HEK293T (cell line): ENCODE measurements around the gene DYRK2.

Experiments
- ARNT ChIP-seq: fragments of 450-650 bp; IDR thresholded peaks from 2 replicates; pipeline ENCODE4 v1.6.1; 2017; ENCODE audit warnings: mild to moderate bottlenecking
- CTBP1 ChIP-seq: fragments of 450-650 bp; IDR thresholded peaks from 2 replicates; pipeline ENCODE4 v1.6.1; 2016; ENCODE audit warnings: borderline replicate concordance
- FOXA1 ChIP-seq: fragments of 450-650 bp; IDR thresholded peaks from 2 replicates; pipeline ENCODE4 v1.6.1; 2016; ENCODE audit warnings: mild to moderate bottlenecking
- FOXK2 ChIP-seq: fragments of 450-650 bp; IDR thresholded peaks from 2 replicates; pipeline ENCODE4 v1.6.1; 2016; ENCODE audit warnings: mild to moderate bottlenecking
- FOXM1 ChIP-seq: fragments of 450-650 bp; IDR thresholded peaks from 2 replicates; pipeline ENCODE4 v1.6.1; 2017; ENCODE audit warnings: mild to moderate bottlenecking, borderline replicate concordance
- LEF1 ChIP-seq: fragments of 450-650 bp; IDR thresholded peaks from 2 replicates; pipeline ENCODE4 v1.6.1; 2017; ENCODE audit warnings: mild to moderate bottlenecking, borderline replicate concordance
- SP1 ChIP-seq: fragments of 450-650 bp; IDR thresholded peaks from 2 replicates; pipeline ENCODE4 v1.6.1; 2017
- TARDBP ChIP-seq: fragments of 450-650 bp; IDR thresholded peaks from 2 replicates; pipeline ENCODE4 v1.6.1; 2016
- ZNF384 ChIP-seq: fragments of 450-650 bp; IDR thresholded peaks from 2 replicates; pipeline ENCODE4 v1.6.1; 2016
- TF ChIP-seq, protein P1 (sequence below): fragments of 450-650 bp; IDR thresholded peaks from 2 replicates; pipeline ENCODE4 v1.6.1; 2016

DNA sequence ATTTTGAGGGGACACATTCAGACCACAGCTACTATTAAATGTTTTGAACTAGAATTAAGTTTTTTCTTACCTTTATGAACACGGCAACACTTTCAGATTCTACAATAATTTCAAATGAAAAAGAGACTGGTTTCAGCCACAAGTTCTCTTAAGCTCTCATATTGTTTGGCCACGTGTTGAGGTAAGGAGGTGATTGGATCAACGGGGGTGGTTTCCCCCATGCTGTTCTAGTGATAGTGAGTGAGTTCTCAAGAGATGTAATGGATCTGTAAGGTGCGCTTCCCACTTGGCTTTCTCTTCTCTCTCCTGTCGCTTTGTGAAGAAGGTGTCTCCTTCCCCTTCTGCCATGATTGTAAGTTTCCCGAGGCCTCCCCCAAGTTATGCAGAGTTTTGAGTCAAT is 48.9 kb upstream of the DYRK2 start:
- TF ChIP-seq SP1 (no peak), ARNT (no peak), FOXK2 (no peak), FOXM1 (no peak), ZNF384 (no peak), TARDBP (no peak), FOXA1 (no peak), LEF1 (no peak), CTBP1 (no peak)
- TF ChIP-seq, protein P1, sequence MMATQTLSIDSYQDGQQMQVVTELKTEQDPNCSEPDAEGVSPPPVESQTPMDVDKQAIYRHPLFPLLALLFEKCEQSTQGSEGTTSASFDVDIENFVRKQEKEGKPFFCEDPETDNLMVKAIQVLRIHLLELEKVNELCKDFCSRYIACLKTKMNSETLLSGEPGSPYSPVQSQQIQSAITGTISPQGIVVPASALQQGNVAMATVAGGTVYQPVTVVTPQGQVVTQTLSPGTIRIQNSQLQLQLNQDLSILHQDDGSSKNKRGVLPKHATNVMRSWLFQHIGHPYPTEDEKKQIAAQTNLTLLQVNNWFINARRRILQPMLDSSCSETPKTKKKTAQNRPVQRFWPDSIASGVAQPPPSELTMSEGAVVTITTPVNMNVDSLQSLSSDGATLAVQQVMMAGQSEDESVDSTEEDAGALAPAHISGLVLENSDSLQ = no peak
